Activated T-helper 17 cell treated with anti-CD3 and anti-CD28 coated beads, Interleukin-2, amount 50 U/mL, for 72 hours (primary cell): ENCODE data around the gene GSTM3. TPM values are rescaled to one million over a fixed set of nuclear protein-coding genes. Genes with fewer than 3 reads are reported as not detected.
A peak's percentile ranks its signal among the peaks of the same experiment; 100 is the strongest.
"Not testable (repeated sequence)": the region's sequence is repeated elsewhere in the genome, so short reads cannot be mapped to it uniquely, and the experiment has no call there.

Experiments used
- ATAC-seq: fragments of 150-1000 bp; cut with Tn5 transposase; replicated peaks from 2 replicates; pipeline ENCODE4 v1.10.0; 2021; ENCODE audit warnings: mild to moderate bottlenecking, moderate library complexity
- H3K27ac Mint-ChIP-seq: one replicate; pipeline ENCODE4 v1.8.0; 2022; ENCODE audit warnings: mixed read lengths
- H3K27me3 Mint-ChIP-seq: one replicate; pipeline ENCODE4 v1.8.0; 2022; ENCODE audit warnings: mixed read lengths
- H3K36me3 Mint-ChIP-seq: one replicate; pipeline ENCODE4 v1.8.0; 2022; ENCODE audit warnings: low read depth, mild to moderate bottlenecking, mixed read lengths
- H3K4me1 Mint-ChIP-seq: one replicate; pipeline ENCODE4 v1.8.0; 2022; ENCODE audit warnings: mixed read lengths
- H3K4me3 Mint-ChIP-seq: one replicate; pipeline ENCODE4 v1.8.0; 2022; ENCODE audit warnings: mild to moderate bottlenecking, mixed read lengths
- H3K9me3 Mint-ChIP-seq: one replicate; pipeline ENCODE4 v1.8.0; 2022; ENCODE audit warnings: mixed read lengths
- total RNA-seq, 2 donors: library from RNA; stranded (reverse); gene quantifications; one replicate each; pipeline ENCODE4 v1.2.3, GENCODE V29; 2022

The GSTM3 gene
- total RNA-seq, 2 donors from 2014 or later: 8.9 to 30.2 TPM

- no peak for ATAC-seq
- Mint-ChIP-seq H3K4me1 (peaks cover 9% of the 10 kb centered on the region), H3K4me3 (no peak overlapping the region), H3K27me3 (peaks cover 5% of the 10 kb centered on the region), H3K27ac (no peak overlapping the region), H3K36me3 (no peaks in the 10 kb centered on the region), H3K9me3 (no peaks in the 10 kb centered on the region)
Observed at GRCh38 chr1:109768820-109769219, 28.0 kb upstream of the GSTM3 start.

GRCh38 chr1:109768335-109768650 lies 27.5 kb upstream of the GSTM3 start:
- no peak overlapping the region for H3K4me3 Mint-ChIP-seq
- H3K27me3 Mint-ChIP-seq: peaks cover 5% of the 10 kb centered on the region
- peaks cover 5% of the 10 kb centered on the region for H3K4me1 Mint-ChIP-seq

GRCh38 chr1:109767637-109768334 lies 26.9 kb upstream of the GSTM3 start:
- Mint-ChIP-seq H3K4me3 (no peak overlapping the region), H3K27me3 (peaks cover 5% of the 10 kb centered on the region), H3K27ac (no peak overlapping the region), H3K36me3 (no peaks in the 10 kb centered on the region), H3K9me3 (no peaks in the 10 kb centered on the region), H3K4me1 (peaks cover 5% of the 10 kb centered on the region)
- ATAC-seq: no peak

More at GRCh38 chr1:109768335-109768650, 27.5 kb upstream of the GSTM3 start:
- H3K9me3 Mint-ChIP-seq: no peaks in the 10 kb centered on the region
- H3K27ac Mint-ChIP-seq: no peak overlapping the region
- no peaks in the 10 kb centered on the region for H3K36me3 Mint-ChIP-seq
- ATAC-seq: no peak

GRCh38 chr1:109766991-109767636 lies 26.3 kb upstream of the GSTM3 start:
- ATAC-seq, H3K4me1 Mint-ChIP-seq, H3K27ac Mint-ChIP-seq, H3K36me3 Mint-ChIP-seq, H3K9me3 Mint-ChIP-seq, H3K4me3 Mint-ChIP-seq, H3K27me3 Mint-ChIP-seq: not testable (repeated sequence)

- no peak overlapping the region for H3K27ac Mint-ChIP-seq
- H3K9me3 Mint-ChIP-seq: no peaks in the 10 kb centered on the region
- H3K36me3 Mint-ChIP-seq: no peaks in the 10 kb centered on the region
- H3K27me3 Mint-ChIP-seq: peaks cover 5% of the 10 kb centered on the region
- no peak overlapping the region for H3K4me3 Mint-ChIP-seq
- no peak for ATAC-seq
- H3K4me1 Mint-ChIP-seq: peaks cover 5% of the 10 kb centered on the region
Observed at GRCh38 chr1:109765896-109766615, 25.2 kb upstream of the GSTM3 start.

- Mint-ChIP-seq H3K36me3 (no peaks in the 10 kb centered on the region), H3K4me3 (no peak overlapping the region), H3K27ac (no peak overlapping the region), H3K9me3 (no peaks in the 10 kb centered on the region), H3K4me1 (peaks cover 5% of the 10 kb centered on the region), H3K27me3 (peaks cover 5% of the 10 kb centered on the region)
- no peak for ATAC-seq
Observed at GRCh38 chr1:109765483-109765815, 24.6 kb upstream of the GSTM3 start.

- ATAC-seq: no peak
- Mint-ChIP-seq H3K27ac (no peak overlapping the region), H3K4me3 (no peak overlapping the region), H3K9me3 (no peaks in the 10 kb centered on the region), H3K27me3 (peaks cover 5% of the 10 kb centered on the region), H3K36me3 (no peaks in the 10 kb centered on the region), H3K4me1 (peaks cover 5% of the 10 kb centered on the region)
Observed at GRCh38 chr1:109764561-109765482, 24.0 kb upstream of the GSTM3 start.

GRCh38 chr1:109763646-109764415 lies 23.0 kb upstream of the GSTM3 start, which contains the start of gene EPS8L3:
EPS8L3 (minus strand) TSS chr1:109763923; CDS start chr1:109761749, 2,174 bp downstream.
- Mint-ChIP-seq H3K27ac (peak within 1 kb of the TSS; percentile 4), H3K4me1 (no peaks in the 10 kb centered on the region), H3K36me3 (no peaks in the 10 kb centered on the region)

GRCh38 chr1:109762821-109763645 lies 22.2 kb upstream of the GSTM3 start:
- H3K36me3 Mint-ChIP-seq: no peaks in the 10 kb centered on the region
- no peak overlapping the region for H3K4me3 Mint-ChIP-seq
- H3K27me3 Mint-ChIP-seq: no peaks in the 10 kb centered on the region
- no peaks in the 10 kb centered on the region for H3K9me3 Mint-ChIP-seq
- H3K27ac Mint-ChIP-seq: peak overlapping the region; percentile 4
- H3K4me1 Mint-ChIP-seq: no peaks in the 10 kb centered on the region
- no peak for ATAC-seq

More at GRCh38 chr1:109763646-109764415, 23.0 kb upstream of the GSTM3 start, which contains the start of gene EPS8L3:
- H3K4me3 Mint-ChIP-seq: no peak within 1 kb of the TSS
- no peaks in the 10 kb centered on the region for H3K9me3 Mint-ChIP-seq
- ATAC-seq: no peak
- no peaks in the 10 kb centered on the region for H3K27me3 Mint-ChIP-seq

- no peak overlapping the region for H3K4me3 Mint-ChIP-seq
- no peaks in the 10 kb centered on the region for H3K27me3 Mint-ChIP-seq
- H3K36me3 Mint-ChIP-seq: no peaks in the 10 kb centered on the region
- H3K9me3 Mint-ChIP-seq: no peaks in the 10 kb centered on the region
- ATAC-seq: no peak
- no peaks in the 10 kb centered on the region for H3K4me1 Mint-ChIP-seq
- no peak overlapping the region for H3K27ac Mint-ChIP-seq
Observed at GRCh38 chr1:109762039-109762585, 21.3 kb upstream of the GSTM3 start.

- Mint-ChIP-seq H3K36me3 (no peaks in the 10 kb centered on the region), H3K4me1 (no peaks in the 10 kb centered on the region), H3K27ac (no peak overlapping the region), H3K9me3 (no peaks in the 10 kb centered on the region), H3K4me3 (no peak overlapping the region), H3K27me3 (no peaks in the 10 kb centered on the region)
- no peak for ATAC-seq
Observed at GRCh38 chr1:109761227-109762038, 20.6 kb upstream of the GSTM3 start.

- no peaks in the 10 kb centered on the region for H3K36me3 Mint-ChIP-seq
- no peak for ATAC-seq
- no peak overlapping the region for H3K27ac Mint-ChIP-seq
Observed at GRCh38 chr1:109760581-109761226, 19.9 kb upstream of the GSTM3 start.

More at GRCh38 chr1:109760581-109761226, 19.9 kb upstream of the GSTM3 start:
- Mint-ChIP-seq H3K9me3 (no peaks in the 10 kb centered on the region), H3K4me1 (no peaks in the 10 kb centered on the region), H3K4me3 (no peak overlapping the region), H3K27me3 (no peaks in the 10 kb centered on the region)
